Adrenal gland (tissue), 12 donors: ENCODE data around the gene HSDL1. TPM values are rescaled to one million over a fixed set of nuclear protein-coding genes. Genes with fewer than 3 reads are reported as not detected.

Experiments
- DNase-seq, 7 donors: peaks; one replicate each; pipeline ENCODE4 v3.0.0-alpha.2; 2019 to 2020
- H3K27ac ChIP-seq, 5 donors: fragments of 200-600 bp; sonication (generic) in 4 of 5; 1 replicate in 3 of 5; 2 replicates in 2 of 5; pipeline versions ENCODE4 v1.5.1 to v1.8.0; 2016 to 2020; ENCODE audit warnings: mild to moderate bottlenecking in 1 of 5
- H3K27me3 ChIP-seq: fragments of 200-600 bp; 2 replicates; pipeline ENCODE4 v1.8.0; 2021
- H3K36me3 ChIP-seq, 2 donors: fragments of 200-600 bp; replicated peaks in 1 of 2; 1 replicate in 1 of 2; 2 replicates in 1 of 2; pipeline versions ENCODE4 v1.5.1 to v1.8.0; 2018 to 2022
- H3K4me1 ChIP-seq, 2 donors: fragments of 200-600 bp; replicated peaks in 1 of 2; 1 replicate in 1 of 2; 2 replicates in 1 of 2; pipeline versions ENCODE4 v1.5.1 to v1.8.0; 2018 to 2021
- H3K4me3 ChIP-seq, 4 donors: fragments of 200-600 bp; sonication (generic) in 3 of 4; one replicate each; pipeline ENCODE4 v1.5.1; 2016 to 2018
- H3K9me3 ChIP-seq, 3 donors: fragments of 200-600 bp; sonication (generic) in 1 of 3; replicated peaks in 1 of 3; 1 replicate in 2 of 3; 2 replicates in 1 of 3; pipeline versions ENCODE4 v1.5.1 to v1.8.0; 2016 to 2021
- CTCF ChIP-seq, 6 experiments: fragments of 450-650 bp in 4 of 6; fragments of 200-600 bp in 2 of 6; sonication (generic) in 1 of 6; IDR thresholded peaks; 1 replicate in 5 of 6; 2 replicates in 1 of 6; pipeline versions ENCODE4 v1.5.1 to v1.8.0; 2016 to 2021; ENCODE audit warnings: antibody characterized with exemption in 6 of 6, mild to moderate bottlenecking in 2 of 6, moderate library complexity in 1 of 6
- POLR2A ChIP-seq, 2 donors: fragments of 450-650 bp; IDR thresholded peaks; one replicate each; pipeline ENCODE4 v1.6.1; 2017; ENCODE audit warnings: antibody characterized with exemption in 2 of 2, mild to moderate bottlenecking in 2 of 2, moderate library complexity in 1 of 2
- WGBS, 4 donors: extraction: QIAGEN DNeasy Blood & Tissue Kit in 2 of 4; methylation state at CpG; one replicate each; pipeline versions ENCODE4 v1.1.5 to v1.1.7; 2013 to 2017; 5-methylcytosine and 5-hydroxymethylcytosine counted together
- intact Hi-C, 2 donors: fragments of 100-400 bp; cut with DNase I; formaldehyde crosslinking; loops; one replicate each; pipeline versions ENCODE4 v1.14.1 to v1.15.0; 2022 to 2023
- polyA plus RNA-seq, 3 donors: library from polyadenylated mRNA; stranded (reverse); fragments of 200-250 nt in 2 of 3; fragments of 350-450 nt in 1 of 3; fragmentation: Illumina TruSeq in 1 of 3; extraction: RNeasy Lipid Tissue Mini Kit (QIAGEN cat#74804) in 1 of 3; gene quantifications; one replicate each; pipeline ENCODE4 v1.2.3, GENCODE V29; 2013 to 2014
- total RNA-seq, 9 donors: library from RNA; depleted of rRNA in 4 of 9; stranded (reverse); fragments of >200 nt in 4 of 9; fragments of 120-200 nt in 1 of 9; fragmentation: NEBNext Ultra II Directional in 1 of 9; extraction: Animal tissue kit (Norgen Biotek cat#: 25700) in 1 of 9; gene quantifications; one replicate each; pipeline versions ENCODE4 v1.1.0 to v1.2.4, GENCODE V29; 2013 to 2023
- donor health status: healthy with polysubstance abuse.
- donor health status: Bipolar disorder and iron deficiency.
- donor health status: DM: yes; HTN: yes; CAD: no.
- donor health status: DM: no; HTN: no; CAD: no.
- donor health status: DM: no; HTN: no; CAD: no.
- donor health status: DM: yes; HTN: yes; CAD: no.

Gene HSDL1
- total and polyA plus RNA-seq, 12 donors, result 18.8 to 122 (median 31.5) TPM

GRCh38 chr16:84156342-84156784 is 11.4 kb upstream of the HSDL1 start:
- Histone ChIP-seq H3K36me3 (no peaks in the 10 kb centered on the region), H3K4me1 (no peaks in the 10 kb centered on the region), H3K27ac (no peak overlapping the region), H3K4me3 (no peak overlapping the region), H3K9me3 (no peaks in the 10 kb centered on the region), H3K27me3 (no peaks in the 10 kb centered on the region)
- no peak for DNase-seq
- intact Hi-C loops, result no loop called here
- TF ChIP-seq CTCF (IDR thresholded peaks at IDR 0.05) (peak in 1 of 6 experiments; percentile 8), POLR2A (IDR thresholded peaks at IDR 0.05) (no peak)
- WGBS, 4 donors, result 38 to 47% (median 43%) methylated on average over 5 of the region's 5 CpGs

GRCh38 chr16:84155771-84156170 is 10.8 kb upstream of the HSDL1 start:
- no peaks in the 10 kb centered on the region for H3K4me1 ChIP-seq
- H3K36me3 ChIP-seq, result no peaks in the 10 kb centered on the region
- no peak for DNase-seq
- no peaks in the 10 kb centered on the region for H3K9me3 ChIP-seq
- H3K4me3 ChIP-seq, result no peak overlapping the region
- no peak for TF ChIP-seq POLR2A (IDR thresholded peaks at IDR 0.05)
- TF ChIP-seq CTCF (IDR thresholded peaks at IDR 0.05), result no peak
- 84 to 89% (median 87%) methylated on average over 6 of the region's 6 CpGs for WGBS, 4 donors
- H3K27me3 ChIP-seq, result no peaks in the 10 kb centered on the region
- intact Hi-C loops, result no loop called here
- H3K27ac ChIP-seq, result no peak overlapping the region

- H3K4me3 ChIP-seq, result no peak overlapping the region
- H3K9me3 ChIP-seq, result no peaks in the 10 kb centered on the region
- no peaks in the 10 kb centered on the region for H3K27me3 ChIP-seq
- no peaks in the 10 kb centered on the region for H3K4me1 ChIP-seq
- 84 to 93% (median 92%) methylated on average over 4 of the region's 4 CpGs for WGBS, 4 donors
- DNase-seq, result no peak
- no peaks in the 10 kb centered on the region for H3K36me3 ChIP-seq
- intact Hi-C loops, result no loop called here
- H3K27ac ChIP-seq, result no peak overlapping the region
- TF ChIP-seq CTCF (IDR thresholded peaks at IDR 0.05) (no peak), POLR2A (IDR thresholded peaks at IDR 0.05) (no peak)
These were observed 10.2 kb upstream of the HSDL1 start for GRCh38 chr16:84155226-84155625.

- Histone ChIP-seq H3K4me1 (no peaks in the 10 kb centered on the region), H3K36me3 (no peaks in the 10 kb centered on the region), H3K4me3 (no peak overlapping the region), H3K9me3 (no peaks in the 10 kb centered on the region), H3K27me3 (no peaks in the 10 kb centered on the region), H3K27ac (no peak overlapping the region)
- 33 to 50% (median 37%) methylated on average over 8 of the region's 8 CpGs for WGBS, 4 donors
- no peak for TF ChIP-seq CTCF (IDR thresholded peaks at IDR 0.05)
- no peak for TF ChIP-seq POLR2A (IDR thresholded peaks at IDR 0.05)
- peak in 4 of 7 donors; percentile 27 to 41 (median 33) for DNase-seq
- intact Hi-C loops, result no loop called here
These were observed 8.8 kb upstream of the HSDL1 start for GRCh38 chr16:84153660-84154214.
